Fibroblast of upper back skin (primary cell): Measurements from ENCODE around the gene MALSU1.
"Not testable (repeated sequence)": the region's sequence is repeated elsewhere in the genome, so short reads cannot be mapped to it uniquely, and the experiment has no call there.

Experiments used
- DNase-seq: peaks from one replicate; pipeline ENCODE4 v3.0.0-alpha.2; 2013

Gene MALSU1

DNA sequence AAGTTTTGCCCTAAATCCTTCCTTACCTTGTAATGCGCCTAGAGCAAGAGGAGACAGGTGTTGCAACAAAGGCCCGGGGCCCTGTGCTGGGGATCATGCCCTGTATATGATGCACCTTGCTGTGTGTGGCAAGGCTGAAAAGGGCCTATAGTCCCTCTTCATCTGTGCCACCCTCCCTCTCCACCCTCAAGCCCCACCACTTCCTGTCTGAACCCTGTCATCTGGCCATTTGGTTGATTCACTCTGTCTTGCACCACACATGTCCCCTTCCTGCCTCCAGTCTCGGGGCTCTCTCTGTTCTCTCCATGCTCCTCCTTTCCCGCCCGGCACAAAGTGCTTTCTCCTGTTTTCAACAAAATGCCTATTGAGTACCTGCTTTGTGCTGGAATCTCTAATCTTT, 11.5 kb upstream of the MALSU1 start:
- DNase-seq, result no peak

- no peak for DNase-seq
Measured at GRCh38 chr7:23290993-23291392, 8.1 kb upstream of the MALSU1 start.

DNA sequence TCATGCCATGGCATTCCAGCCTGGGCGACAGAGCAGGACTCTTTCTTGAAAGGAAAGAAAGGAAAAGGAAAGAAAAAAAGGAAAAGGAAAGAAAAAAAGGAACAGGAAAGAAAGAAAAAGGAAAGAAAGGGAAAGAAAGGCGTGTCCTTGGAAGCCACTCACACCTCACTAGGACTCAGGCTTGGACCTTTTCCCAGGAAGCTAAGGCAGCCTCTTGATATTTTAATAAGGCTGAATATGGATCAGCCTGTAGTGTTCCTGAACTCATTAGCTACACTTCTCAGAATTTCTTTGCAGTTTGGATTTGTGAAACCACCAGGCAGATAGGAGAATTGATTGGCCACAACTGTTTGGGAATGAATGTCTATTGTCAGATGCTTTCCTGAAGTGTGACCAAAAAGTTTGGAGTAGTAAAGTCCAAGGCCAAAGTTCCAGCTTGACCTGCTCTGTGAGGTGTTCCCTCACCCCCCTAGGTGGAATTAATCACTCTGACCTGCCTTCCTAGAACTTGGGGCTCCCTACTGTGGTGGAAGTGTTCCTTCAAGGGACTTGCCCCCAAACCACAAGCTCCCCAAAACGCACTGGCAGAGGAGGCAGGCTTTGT, 7.1 kb upstream of the MALSU1 start:
- DNase-seq, result no peak

DNA sequence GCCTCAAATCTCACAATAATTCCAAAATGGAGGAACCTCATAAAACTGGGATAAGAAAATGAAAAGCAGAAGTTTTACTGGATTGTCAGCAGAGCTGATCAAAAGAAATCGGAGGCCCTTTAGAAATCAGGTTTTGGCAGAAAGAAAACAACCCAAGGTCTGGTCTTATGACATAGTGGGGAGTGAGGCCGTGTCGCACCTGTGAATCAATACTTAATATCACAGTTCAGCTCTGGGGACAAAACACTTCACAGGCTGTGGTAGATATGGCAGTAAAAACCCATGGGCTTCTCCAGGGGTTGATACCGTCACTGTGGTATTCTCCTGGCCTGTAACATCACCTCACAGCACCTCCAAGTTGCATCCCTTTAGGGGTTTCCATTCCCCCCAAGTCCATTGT, 6.5 kb upstream of the MALSU1 start:
- DNase-seq, result no peak

GRCh38 chr7:23293500-23294073, 5.6 kb upstream of the MALSU1 start:
- no peak for DNase-seq

GRCh38 chr7:23294549-23295400, 4.4 kb upstream of the MALSU1 start:
- no peak for DNase-seq

DNA sequence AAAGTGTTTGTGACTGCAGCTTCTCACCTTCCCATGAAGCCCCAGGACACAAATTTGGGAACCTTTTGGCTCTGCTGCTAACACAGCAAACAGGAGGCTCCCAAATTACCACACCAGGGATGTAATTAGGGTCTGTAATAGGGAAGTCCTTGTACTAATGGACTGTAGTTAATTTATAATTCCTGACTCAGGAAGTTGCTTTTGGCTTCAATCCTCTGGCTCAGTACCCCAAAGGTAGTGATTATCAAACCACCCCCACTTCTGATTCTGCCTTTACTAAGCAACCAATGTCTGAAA, 3.8 kb upstream of the MALSU1 start:
- no peak for DNase-seq

- peak; percentile 84 for DNase-seq
Measured at GRCh38 chr7:23298141-23298881, 828 bp upstream of the MALSU1 start.

GRCh38 chr7:23299770-23300300, 696 bp downstream of the MALSU1 start:
- DNase-seq, result peak; percentile 2

- no peak for DNase-seq
Measured at GRCh38 chr7:23306936-23307521, 7.9 kb downstream of the MALSU1 start.

GRCh38 chr7:23308754-23309153, 9.6 kb downstream of the MALSU1 start:
- DNase-seq, result no peak

DNA sequence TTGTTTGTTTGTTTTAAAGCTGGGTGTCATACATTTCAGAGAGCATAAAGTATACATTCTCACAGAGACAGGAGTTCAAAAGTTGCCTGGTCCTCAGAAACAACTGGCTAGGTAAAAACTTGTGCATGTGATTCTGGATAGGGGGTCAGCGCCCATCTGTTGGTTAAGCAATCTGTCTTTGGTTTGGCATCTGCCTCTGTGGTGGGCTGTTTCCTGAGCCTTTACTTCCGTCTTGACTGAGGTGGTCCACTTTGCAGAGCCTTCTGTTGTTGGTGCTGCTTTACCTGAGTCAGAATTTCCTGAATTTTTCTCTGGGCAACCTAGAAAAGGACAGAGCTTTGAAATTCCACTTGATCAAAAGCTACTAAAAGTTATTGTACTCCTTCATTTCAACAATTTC, 13.0 kb downstream of the MALSU1 start:
- not testable (repeated sequence) for DNase-seq

DNA sequence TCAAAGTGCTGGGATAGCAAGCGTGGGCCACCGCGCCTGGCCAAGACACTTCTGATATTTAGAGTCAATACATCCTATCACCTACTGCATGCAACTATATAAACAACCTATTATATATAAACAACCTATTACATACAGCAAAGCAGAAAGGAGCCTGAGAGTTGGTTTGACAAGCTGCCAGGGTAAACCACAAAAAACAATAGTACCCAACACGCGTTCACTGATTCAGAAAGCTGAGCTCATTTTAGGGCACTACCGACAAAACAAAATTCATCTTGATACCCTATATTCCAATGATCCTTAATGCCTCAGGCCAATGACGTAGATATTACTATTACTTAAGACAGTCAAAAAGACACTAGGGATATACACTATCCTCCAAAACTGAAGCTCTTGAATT, 16.2 kb downstream of the MALSU1 start:
- DNase-seq, result no peak

GRCh38 chr7:23331132-23331531, 32.0 kb downstream of the MALSU1 start:
- DNase-seq, result no peak

DNA sequence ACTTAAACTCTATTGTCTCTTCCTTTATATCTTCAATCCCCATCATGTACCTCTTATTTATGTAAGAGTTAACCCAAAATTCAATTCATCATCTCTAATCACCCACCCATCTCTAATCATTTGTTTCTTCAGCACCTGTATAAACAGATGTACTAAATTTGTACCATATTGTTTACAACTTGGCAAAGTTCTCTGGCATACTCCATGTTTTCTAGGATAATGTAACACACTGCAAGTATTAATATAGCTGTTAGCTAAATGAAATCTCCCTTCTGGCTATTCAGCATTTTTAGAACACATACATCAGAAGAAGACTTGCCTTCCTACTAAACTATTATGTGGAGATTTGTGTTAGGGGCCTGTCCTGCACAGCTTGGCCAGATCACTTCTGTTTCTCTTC, 33.1 kb downstream of the MALSU1 start:
- DNase-seq, result no peak

- DNase-seq, result peak; percentile 46
Measured at GRCh38 chr7:23332910-23333612, 33.9 kb downstream of the MALSU1 start.

GRCh38 chr7:23333671-23334246, 34.6 kb downstream of the MALSU1 start:
- peak; percentile 98 for DNase-seq

- DNase-seq, result peak; percentile 99
Measured at GRCh38 chr7:23334482-23335056, 35.4 kb downstream of the MALSU1 start.

GRCh38 chr7:23335136-23335535, 36.0 kb downstream of the MALSU1 start:
- DNase-seq, result no peak

DNA sequence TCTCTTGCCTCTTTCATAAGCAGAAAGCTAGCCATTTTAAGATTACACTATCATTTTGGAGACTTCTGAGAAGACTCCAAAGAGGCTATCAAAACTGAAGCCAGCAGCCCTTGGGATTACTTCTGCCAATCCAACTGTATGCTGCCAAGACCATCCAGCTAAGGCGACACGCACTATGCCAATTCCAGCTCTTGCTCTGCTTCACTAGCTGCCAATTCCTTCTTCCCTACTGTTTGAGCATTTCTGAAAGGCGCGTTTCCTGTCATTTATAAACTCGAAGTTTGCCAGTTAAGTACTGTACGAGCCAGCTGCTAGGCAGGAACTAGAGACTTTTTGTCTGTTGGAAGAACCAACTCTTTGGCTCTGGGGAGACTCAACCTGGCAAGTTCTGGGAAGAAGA, 36.5 kb downstream of the MALSU1 start:
- no peak for DNase-seq

- DNase-seq, result no peak
Measured at GRCh38 chr7:23336086-23336485, 36.9 kb downstream of the MALSU1 start.
